Testis (tissue), 2 donors: ENCODE measurements around the gene GPR137.

Experiments used
- POLR2A ChIP-seq: fragments of 450-650 bp; IDR thresholded peaks from one replicate; pipeline ENCODE4 v1.6.1; 2017; ENCODE audit warnings: antibody characterized with exemption, mild to moderate bottlenecking, moderate library complexity
- TF ChIP-seq, protein P1 (sequence below), 3 experiments: fragments of 450-650 bp in 2 of 3; fragments of 200-600 bp in 1 of 3; sonication (generic) in 1 of 3; IDR thresholded peaks; one replicate each; pipeline ENCODE4 v1.5.1; 2016 to 2019; ENCODE audit warnings: antibody characterized with exemption in 3 of 3, mild to moderate bottlenecking in 2 of 3, moderate library complexity in 1 of 3

- TF ChIP-seq, protein P1, sequence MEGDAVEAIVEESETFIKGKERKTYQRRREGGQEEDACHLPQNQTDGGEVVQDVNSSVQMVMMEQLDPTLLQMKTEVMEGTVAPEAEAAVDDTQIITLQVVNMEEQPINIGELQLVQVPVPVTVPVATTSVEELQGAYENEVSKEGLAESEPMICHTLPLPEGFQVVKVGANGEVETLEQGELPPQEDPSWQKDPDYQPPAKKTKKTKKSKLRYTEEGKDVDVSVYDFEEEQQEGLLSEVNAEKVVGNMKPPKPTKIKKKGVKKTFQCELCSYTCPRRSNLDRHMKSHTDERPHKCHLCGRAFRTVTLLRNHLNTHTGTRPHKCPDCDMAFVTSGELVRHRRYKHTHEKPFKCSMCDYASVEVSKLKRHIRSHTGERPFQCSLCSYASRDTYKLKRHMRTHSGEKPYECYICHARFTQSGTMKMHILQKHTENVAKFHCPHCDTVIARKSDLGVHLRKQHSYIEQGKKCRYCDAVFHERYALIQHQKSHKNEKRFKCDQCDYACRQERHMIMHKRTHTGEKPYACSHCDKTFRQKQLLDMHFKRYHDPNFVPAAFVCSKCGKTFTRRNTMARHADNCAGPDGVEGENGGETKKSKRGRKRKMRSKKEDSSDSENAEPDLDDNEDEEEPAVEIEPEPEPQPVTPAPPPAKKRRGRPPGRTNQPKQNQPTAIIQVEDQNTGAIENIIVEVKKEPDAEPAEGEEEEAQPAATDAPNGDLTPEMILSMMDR (IDR thresholded peaks at IDR 0.05), result no peak
- TF ChIP-seq POLR2A, result no peak
Observed at GRCh38 chr11:64248578-64248977, 37.1 kb upstream of the GPR137 start.
